GM12878 (cell line): ENCODE data around the gene DEPDC1B. TPM values are rescaled to one million over a fixed set of nuclear protein-coding genes. Genes with fewer than 3 reads are reported as not detected.
"Not testable (repeated sequence)": the region's sequence is repeated elsewhere in the genome, so short reads cannot be mapped to it uniquely, and the experiment has no call there.

Source experiments
- ATAC-seq: fragments of 200-7000 bp; cut with Tn5 transposase; 3 replicates; pipeline ENCODE4 v1.9.1; 2020; ENCODE audit warnings: mild to moderate bottlenecking, moderate library complexity
- BruUV-seq: library from RNA; stranded (reverse); fragments of 400-500 nt; replicated peaks from 2 replicates; lab custom pipeline; 2021; lab: Mats Ljungman, UMichigan
- CTCF ChIA-PET: fragments of 300-600 bp; sonication (Branson Sonifier 250); formaldehyde crosslinking; extraction: SDS; loops from one replicate; lab custom pipeline; 2021; ENCODE audit warnings: inconsistent platforms; lab: Yijun Ruan, JAX
- POLR2A ChIA-PET: fragments of 350-600 bp; formaldehyde crosslinking; extraction: SDS; loops from one replicate; lab custom pipeline; 2021; ENCODE audit warnings: inconsistent platforms; lab: Charles Lee
- RAD21 ChIA-PET: fragments of 300-600 bp; sonication (Branson Sonifier 250); formaldehyde crosslinking; loops from one replicate; lab custom pipeline; 2023; ENCODE audit warnings: antibody characterized with exemption; ENCODE audit not compliant: unreplicated experiment; lab: Charles Lee
- SMC1A ChIA-PET: fragments of 300-600 bp; sonication (Branson Sonifier 250); formaldehyde crosslinking; loops from one replicate; lab custom pipeline; 2023; ENCODE audit not compliant: unreplicated experiment, uncharacterized antibody; lab: Charles Lee
- DNase-seq: peaks from one replicate; pipeline ENCODE4 v3.0.0-alpha.2; 2011; ENCODE audit warnings: low read depth, low spot score
- FAIRE-seq: peaks from 3 replicates; lab custom pipeline; 2011; peaks lifted over from hg19 to GRCh38; lab: Jason Lieb, UNC
- H2AFZ ChIP-seq: 2 replicates; pipeline ENCODE4 v1.6.0; 2011; ENCODE audit warnings: low read depth, low read length, control low read depth; ENCODE audit not compliant: control insufficient read depth
- H3K27ac ChIP-seq: 2 replicates; pipeline ENCODE4 v1.5.1; 2011; ENCODE audit warnings: control low read depth; ENCODE audit not compliant: control insufficient read depth, insufficient read depth
- H3K27me3 ChIP-seq, 2 experiments: replicated peaks in 1 of 2; 2 replicates each; pipeline versions ENCODE4 v1.6.0 to v1.6.1; 2011; ENCODE audit warnings: low read length in 1 of 2; ENCODE audit not compliant: control insufficient read depth in 2 of 2, insufficient read depth in 2 of 2
- H3K36me3 ChIP-seq, 2 experiments: 2 replicates each; pipeline ENCODE4 v1.5.1; 2011; ENCODE audit warnings: low read length in 1 of 2; ENCODE audit not compliant: control insufficient read depth in 2 of 2, insufficient read depth in 2 of 2
- H3K4me1 ChIP-seq: 2 replicates; pipeline ENCODE4 v1.6.1; 2011; ENCODE audit warnings: mild to moderate bottlenecking, low read length, moderate library complexity, mixed read lengths; ENCODE audit not compliant: control insufficient read depth, insufficient read depth
- H3K4me2 ChIP-seq: 2 replicates; pipeline ENCODE4 v1.6.0; 2011; ENCODE audit warnings: control low read depth; ENCODE audit not compliant: control insufficient read depth, insufficient read depth
- H3K4me3 ChIP-seq: fragments of 200-600 bp; sonication (generic); 2 replicates; pipeline ENCODE4 v1.5.1; 2016
- H3K79me2 ChIP-seq: 2 replicates; pipeline ENCODE4 v1.6.0; 2011; ENCODE audit warnings: low read length; ENCODE audit not compliant: control insufficient read depth, insufficient read depth
- H3K9ac ChIP-seq: 2 replicates; pipeline ENCODE4 v1.8.0; 2011; ENCODE audit warnings: low read length, control low read depth, mixed read lengths; ENCODE audit not compliant: control insufficient read depth, insufficient read depth
- H3K9me3 ChIP-seq: replicated peaks from 3 replicates; pipeline ENCODE4 v1.5.1; 2011; ENCODE audit warnings: mild to moderate bottlenecking, low read length; ENCODE audit not compliant: control insufficient read depth, insufficient read depth
- H4K20me1 ChIP-seq: 2 replicates; pipeline ENCODE4 v1.6.0; 2011; ENCODE audit not compliant: control insufficient read depth, insufficient read depth
- PRDM15 ChIP-seq: fragments of 450-650 bp; formaldehyde crosslinking; IDR thresholded peaks from 2 replicates; pipeline ENCODE4 v1.4.0; 2020; ENCODE audit warnings: mild to moderate bottlenecking, moderate library complexity
- WGBS: methylation state at CpG from one replicate; pipeline ENCODE4 v1.1.6; 2016; ENCODE audit warnings: low lambda C conversion rate; ENCODE audit not compliant: insufficient replicate concordance, insufficient coverage; ENCODE audit errors: missing lambda C conversion rate; 5-methylcytosine and 5-hydroxymethylcytosine counted together
- in situ Hi-C: fragments of 300-500 bp; cut with MboI; formaldehyde crosslinking; loops from 9 replicates; pipeline ENCODE4 v1.14.3; 2018; ENCODE audit warnings: mixed read lengths
- intact Hi-C: fragments of 100-400 bp; cut with micrococcal nuclease; formaldehyde crosslinking; loops from one replicate; pipeline ENCODE4 v1.14.2; 2022; ENCODE audit not compliant: unreplicated experiment
- polyA plus RNA-seq, 11 experiments: library from polyadenylated mRNA; depleted of rRNA in 4 of 11; unstranded in 6 of 11; stranded (reverse) in 5 of 11; fragments of >200 nt; fragmentation: Nextera tagmentation in 4 of 11; fragmentation: Illumina TruSeq in 1 of 11; extraction: Ambion mirVana in 4 of 11; extraction: Trizol in 1 of 11; gene quantifications; 1 replicate in 1 of 11; 2 replicates in 10 of 11; pipeline versions ENCODE4 v1.2.1 to v1.2.3, GENCODE V29; 2011 to 2016; ENCODE audit warnings: inconsistent platforms in 2 of 11, missing spikeins in 2 of 11, low read depth in 1 of 11
- total RNA-seq, 4 experiments: library from RNA; depleted of rRNA in 3 of 4; stranded (reverse); fragments of >200 nt in 3 of 4; fragmentation: Illumina TruSeq in 1 of 4; extraction: Trizol in 1 of 4; gene quantifications; 2 replicates each; pipeline versions ENCODE4 v1.2.1 to v1.2.3, GENCODE V29; 2013 to 2021

The DEPDC1B gene
- total and polyA plus RNA-seq, 10 of the 15 experiments (the other 5 are each of a cell fraction or from before 2014, with no cell fraction given): 29.7 to 56.5 (median 35.5) TPM

- no peak for TF ChIP-seq PRDM15 (CRISPR knock-in tag)
Measured at GRCh38 chr5:60712950-60713349, 13.0 kb upstream of the DEPDC1B start (continued).

DNA sequence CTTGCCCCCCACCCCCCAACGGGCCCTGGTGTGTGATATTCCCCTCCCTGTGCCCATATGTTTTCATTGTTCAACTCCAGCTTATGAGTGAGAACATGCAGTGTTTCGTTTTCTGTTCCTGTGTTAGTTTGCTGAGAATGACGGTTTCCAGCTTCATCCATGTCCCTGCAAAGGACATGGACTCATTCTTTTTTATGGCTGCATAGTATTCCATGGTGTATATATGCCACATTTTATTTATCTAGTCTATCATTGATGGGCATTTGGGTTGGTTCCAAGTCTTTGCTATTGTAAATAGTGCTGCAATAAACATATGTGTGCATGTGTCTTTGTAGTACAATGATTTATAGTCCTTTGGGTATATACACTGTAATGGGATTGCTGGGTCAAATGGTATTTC lies 11.9 kb upstream of the DEPDC1B start:
- H3K4me1 ChIP-seq, H3K27ac ChIP-seq, ATAC-seq, H3K4me3 ChIP-seq, FAIRE-seq, H4K20me1 ChIP-seq, H3K36me3 ChIP-seq, DNase-seq, H2AFZ ChIP-seq, H3K4me2 ChIP-seq, H3K9me3 ChIP-seq, in situ Hi-C loops, BruUV-seq, intact Hi-C loops, H3K79me2 ChIP-seq, POLR2A ChIA-PET, H3K27me3 ChIP-seq, H3K9ac ChIP-seq, SMC1A ChIA-PET: not testable (repeated sequence)
- CTCF ChIA-PET: interaction anchor here (0.6 to 0.9 kb wide), 2 partner anchors 10 to 897 kb away, joined by 3 to 4 read pairs; no protein-coding TSS in a partner anchor
- RAD21 ChIA-PET: interaction anchor here (0.6 kb wide), 1 partner anchor 13 kb away, joined by 3 read pairs; no protein-coding TSS in a partner anchor
- 22% methylated on average over 2 of the region's 3 CpGs for WGBS
